ENCODE data around the gene SPOCK3.
"Not testable (repeated sequence)": the region's sequence is repeated elsewhere in the genome, so short reads cannot be mapped to it uniquely, and the experiment has no call there.

SPOCK3 gene

GRCh38 chr4:167234316-167234881 lies at the start of gene SPOCK3:
TSS of gene SPOCK3 (minus strand) at chr4:167234494.
- no peak for DNase-seq

- DNase-seq, result no peak
Measured at GRCh38 chr4:167282171-167282864, 48.0 kb upstream of the SPOCK3 start.

DNA sequence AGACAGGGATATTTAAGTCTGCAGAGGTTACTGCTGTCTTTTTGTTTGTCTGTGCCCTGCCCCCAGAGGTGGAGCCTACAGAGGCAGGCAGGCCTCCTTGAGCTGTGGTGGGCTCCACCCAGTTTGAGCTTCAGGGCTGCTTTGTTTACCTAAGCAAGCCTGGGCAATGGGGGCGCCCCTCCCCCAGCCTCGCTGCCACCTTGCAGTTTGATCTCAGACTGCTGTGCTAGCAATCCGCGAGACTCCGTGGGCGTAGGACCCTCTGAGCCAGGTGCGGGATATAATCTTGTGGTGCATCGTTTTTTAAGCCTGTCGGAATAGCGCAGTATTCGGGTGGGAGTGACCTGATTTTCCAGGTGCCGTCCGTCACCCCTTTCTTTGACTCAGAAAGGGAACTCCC lies 47.3 kb upstream of the SPOCK3 start:
- DNase-seq, result not testable (repeated sequence)

DNA sequence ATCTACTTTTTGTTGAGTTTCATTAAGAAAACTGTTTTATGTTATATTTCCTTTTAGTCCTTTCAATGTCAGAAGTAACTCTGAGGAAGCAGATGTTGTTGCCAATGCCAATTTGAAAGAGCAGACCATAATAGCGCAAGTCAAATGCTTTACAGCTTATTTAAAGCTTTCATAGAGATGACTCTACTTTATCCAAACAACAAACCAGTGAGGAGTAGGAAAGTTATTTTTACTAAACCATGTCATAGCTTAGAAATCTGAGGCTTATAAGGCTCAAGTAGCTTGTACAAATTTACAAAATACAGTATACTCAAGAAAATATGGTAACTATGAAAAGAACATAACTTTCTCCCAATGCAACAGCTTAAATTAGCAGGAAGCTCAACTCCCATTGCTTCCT lies 40.1 kb upstream of the SPOCK3 start:
- DNase-seq, result no peak

DNA sequence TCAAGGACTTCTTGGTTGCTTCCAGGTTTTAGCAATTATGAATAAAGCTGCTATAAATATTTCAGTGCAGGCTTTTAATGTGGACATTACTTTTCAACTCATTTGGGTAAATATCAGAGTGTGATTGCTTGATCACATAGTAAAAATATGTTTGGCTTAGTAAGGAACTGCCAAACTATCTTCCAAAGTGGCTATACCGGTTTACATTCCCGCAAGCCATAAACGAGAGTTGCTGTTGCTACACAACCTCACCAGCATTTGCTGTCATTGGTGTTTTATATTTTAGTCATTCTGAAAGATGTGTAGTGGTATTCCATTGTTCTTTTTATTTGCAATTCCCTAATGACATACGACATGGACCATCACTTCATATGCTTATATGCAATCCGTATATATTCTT lies 30.9 kb upstream of the SPOCK3 start:
- DNase-seq, result no peak

- no peak for DNase-seq
Measured at GRCh38 chr4:167248271-167248670, 14.0 kb upstream of the SPOCK3 start.

- no peak for DNase-seq
Measured at GRCh38 chr4:167239627-167240026, 5.3 kb upstream of the SPOCK3 start.

DNA sequence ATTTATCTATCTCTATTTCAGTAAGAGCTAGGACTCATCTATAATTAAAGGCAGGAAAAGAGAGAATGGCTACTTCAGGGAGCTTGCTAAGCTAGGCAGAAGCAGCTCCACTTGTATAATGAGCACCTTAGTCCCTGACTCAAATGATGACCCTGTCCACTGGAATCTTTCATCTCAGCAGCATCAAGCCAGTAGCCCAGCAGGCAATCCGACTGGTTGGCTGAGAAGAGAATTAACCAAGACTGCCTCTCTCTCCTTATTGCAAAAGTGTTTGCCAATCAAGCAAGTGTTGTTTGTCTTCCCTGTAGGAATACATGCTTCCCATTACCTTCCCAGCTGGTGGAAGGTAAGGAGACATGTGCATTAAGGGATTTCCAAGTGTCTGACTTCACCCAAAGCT lies 3.9 kb upstream of the SPOCK3 start:
- no peak for DNase-seq

- DNase-seq, result no peak
Measured at GRCh38 chr4:167233685-167234315, 494 bp downstream of the SPOCK3 start.

GRCh38 chr4:167232805-167233684 lies 1.2 kb downstream of the SPOCK3 start:
- DNase-seq, result no peak

DNA sequence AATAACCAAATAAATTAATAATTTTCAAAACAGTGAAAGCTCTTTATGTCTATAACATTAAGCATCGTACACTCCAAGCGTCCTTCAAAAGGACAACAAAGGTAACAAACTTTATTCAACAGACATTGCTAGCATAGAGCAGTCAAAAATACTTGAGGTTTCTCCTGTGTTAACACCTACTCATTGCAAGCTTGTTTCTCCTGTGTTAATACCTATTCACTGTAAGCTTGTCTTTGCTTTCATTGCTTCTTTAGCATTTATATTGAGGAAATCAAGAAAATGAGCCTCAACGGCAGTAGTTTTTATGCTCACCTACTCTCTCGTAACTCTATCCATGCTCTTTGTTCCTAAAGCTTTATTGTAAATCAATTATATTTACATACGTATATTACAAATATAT lies 3.5 kb downstream of the SPOCK3 start:
- no peak for DNase-seq

DNA sequence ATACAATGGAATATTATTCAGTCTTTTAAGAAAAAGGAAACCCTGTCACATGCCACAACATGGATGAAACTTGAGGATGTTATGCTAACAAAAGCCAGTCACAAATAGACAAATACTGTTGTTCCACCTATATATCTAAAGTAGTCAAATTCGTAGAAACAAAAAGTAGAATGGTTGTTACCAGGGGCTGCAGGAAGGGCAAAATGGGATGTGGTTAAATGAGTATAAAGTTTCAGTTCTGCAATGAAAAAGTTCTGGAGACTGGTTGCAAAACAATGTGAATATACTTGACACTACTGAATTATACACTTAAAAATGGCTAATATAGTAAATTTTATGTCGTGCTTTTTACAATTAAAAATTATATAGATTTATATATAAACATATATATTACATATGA lies 12.2 kb downstream of the SPOCK3 start:
- DNase-seq, result no peak

DNA sequence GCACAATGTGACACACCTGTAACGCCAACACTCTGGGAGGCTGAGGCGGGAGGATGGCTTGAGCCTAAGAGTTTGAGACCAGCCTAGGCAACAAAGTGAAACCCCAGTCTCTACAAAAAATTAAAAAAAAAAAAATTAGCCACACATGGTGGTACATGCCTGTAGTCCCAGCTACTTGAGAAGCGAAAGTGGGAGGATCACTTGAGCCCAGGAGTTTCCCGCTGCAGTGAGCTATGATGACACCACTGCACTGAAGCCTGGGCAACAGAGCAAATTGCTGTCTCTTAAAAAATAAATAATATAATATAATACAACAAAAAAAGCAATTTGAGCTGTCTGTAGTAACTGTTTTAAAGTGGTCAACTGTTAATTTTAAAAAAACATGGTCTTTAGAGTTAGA lies 13.2 kb downstream of the SPOCK3 start:
- no peak for DNase-seq

DNA sequence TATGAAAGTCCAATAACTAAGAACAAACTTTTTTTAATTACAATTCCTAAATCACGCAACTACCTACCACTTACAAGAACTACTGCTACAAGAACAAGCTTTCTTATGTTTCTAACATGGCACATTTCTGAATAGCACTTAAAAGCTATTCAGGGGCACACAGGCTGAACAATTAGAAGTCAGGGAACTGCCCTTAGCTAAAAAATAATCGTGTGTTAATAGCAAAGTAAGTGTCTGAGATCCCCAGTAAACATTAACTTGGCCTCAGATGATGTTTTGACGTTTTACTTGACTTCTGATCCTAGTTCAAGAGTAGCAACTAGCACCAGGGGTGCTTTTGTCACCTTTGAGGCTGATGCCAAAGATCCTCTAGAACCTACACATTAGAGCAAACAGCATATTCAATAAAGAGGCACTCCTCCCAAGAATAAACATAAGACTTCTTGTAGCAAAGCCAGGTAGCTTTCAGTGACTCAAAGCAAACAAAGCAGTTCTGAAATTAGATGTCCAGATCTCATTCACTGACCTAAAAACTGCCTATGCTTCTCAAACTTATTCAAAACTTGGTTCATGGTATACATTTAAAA lies 16.2 kb downstream of the SPOCK3 start:
- DNase-seq, result no peak

GRCh38 chr4:167216783-167217182 lies 17.5 kb downstream of the SPOCK3 start:
- no peak for DNase-seq

DNA sequence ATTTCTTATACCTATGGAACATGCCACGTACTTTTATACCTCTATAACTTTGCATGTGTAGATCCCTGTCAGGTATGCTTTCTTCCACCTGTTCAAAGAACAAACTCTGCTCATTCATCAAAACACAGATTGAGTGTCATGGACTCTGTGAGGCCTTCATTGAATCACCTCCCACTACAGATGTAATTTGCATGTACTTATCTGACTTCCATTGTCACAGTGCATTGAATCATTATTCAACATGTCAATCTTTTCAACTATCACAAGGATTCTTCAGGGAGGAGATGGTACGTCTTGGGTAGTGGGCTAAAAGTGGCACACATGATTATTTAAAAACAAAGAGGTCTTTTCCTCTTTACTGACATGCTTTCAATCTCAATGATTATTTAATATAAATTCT lies 24.1 kb downstream of the SPOCK3 start:
- DNase-seq, result no peak

- no peak for DNase-seq
Measured at GRCh38 chr4:167196344-167197012, 37.8 kb downstream of the SPOCK3 start.

DNA sequence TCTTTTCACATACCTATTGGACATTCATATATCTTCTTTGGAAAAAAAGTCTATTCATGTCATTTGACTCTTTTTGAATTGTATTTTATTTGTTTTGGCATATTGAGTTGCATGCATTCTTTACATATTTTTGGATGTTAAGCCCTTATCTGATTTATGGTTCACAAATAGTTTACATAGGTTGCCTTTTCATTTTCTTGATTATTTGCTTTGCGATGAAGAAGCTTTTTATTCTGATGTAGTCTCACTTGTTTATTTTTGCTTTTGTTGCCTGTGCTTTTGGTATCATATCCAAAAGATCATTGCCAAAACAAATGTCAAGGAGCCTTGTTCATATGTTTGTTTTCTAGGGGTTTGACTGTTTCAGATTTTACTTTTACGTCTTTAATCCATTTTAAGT lies 43.9 kb downstream of the SPOCK3 start:
- no peak for DNase-seq

- no peak for DNase-seq
Measured at GRCh38 chr4:167185465-167185864, 48.8 kb downstream of the SPOCK3 start.

DNA sequence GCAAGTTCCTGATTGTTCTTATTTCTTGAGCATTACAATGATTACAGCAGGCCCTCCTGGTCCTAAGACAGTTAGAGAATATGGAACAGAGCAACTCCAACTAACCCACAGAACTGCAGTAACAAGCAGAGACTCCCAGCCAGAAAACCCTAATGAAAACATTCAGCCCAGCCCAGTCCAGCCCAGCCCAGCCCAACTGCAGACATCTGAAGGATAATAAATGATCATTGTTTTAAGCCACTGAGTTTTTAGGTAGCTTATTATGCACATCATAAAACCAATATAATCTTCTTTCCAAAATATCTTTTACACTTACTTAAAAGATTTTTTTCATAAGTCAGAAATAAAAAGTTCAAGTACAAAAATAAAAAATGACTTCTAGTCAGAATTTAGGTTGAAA lies 51.3 kb downstream of the SPOCK3 start:
- DNase-seq, result no peak

GRCh38 chr4:167177925-167178324 lies 56.4 kb downstream of the SPOCK3 start:
- no peak for DNase-seq

- no peak for DNase-seq
Measured at GRCh38 chr4:167176723-167177367, 57.4 kb downstream of the SPOCK3 start.

Measured in CD4-positive, alpha-beta T cell treated with Interleukin-6 for 4 hours (primary cell).